Measurements from ENCODE around the gene RERE. TPM values are rescaled to one million over a fixed set of nuclear protein-coding genes. Genes with fewer than 3 reads are reported as not detected.

The RERE gene
- total RNA-seq, 1 experiment from 2014 or later, result 40.6 TPM

- Histone ChIP-seq H3K4me1 (ENCODE audit: control insufficient read depth in 1 of 2, insufficient read depth in 2 of 2, low read length in 2 of 2) (peaks cover 3 to 14% of the 10 kb centered on the region in 2 experiments; a peak in 3 of 4 replicates), H3K27ac (ENCODE audit: low read depth, low read length) (no peak overlapping the region), H3K4me3 (replicated peaks in 1 of 2; ENCODE audit: low read depth in 1 of 2, low read length in 2 of 2) (no peak overlapping the region), H3K9me2 (ENCODE audit: insufficient read depth) (no peaks in the 10 kb centered on the region), H3K9ac (ENCODE audit: low read length) (no peak overlapping the region), H3K4me2 (ENCODE audit: low read length) (no peak overlapping the region), H4K20me1 (ENCODE audit: insufficient read depth) (no peaks in the 10 kb centered on the region), H3K9me3 (ENCODE audit: control insufficient read depth in 1 of 2, insufficient read depth in 1 of 2, low read depth in 1 of 2, low read length in 2 of 2) (no peaks in the 10 kb centered on the region), H2AFZ (ENCODE audit: low read depth, low read length, poor library complexity, severe bottlenecking) (no peak overlapping the region), H3K79me2 (ENCODE audit: insufficient read depth, low read length) (peaks cover 66% of the 10 kb centered on the region), H3K27me3 (ENCODE audit: insufficient read depth, low read length) (no peaks in the 10 kb centered on the region), H3K36me3 (ENCODE audit: control insufficient read depth in 1 of 2, insufficient read depth in 2 of 2, low read length in 2 of 2) (no peaks in the 10 kb centered on the region)
- CTCF ChIA-PET, result no interaction called here
- intact Hi-C loops (cut with micrococcal nuclease), result no loop called here
- no TSS peak for BruUV-seq (replicated peaks)
- ATAC-seq (no peak), DNase-seq (ENCODE audit: low read depth, low spot score) (no peak)
- RAD21 ChIA-PET (ENCODE audit: low non-redundant PET in 1 of 2, low total read pairs in 2 of 2, uncharacterized antibody in 2 of 2, unreplicated experiment in 2 of 2), result no interaction called here
- no peak for TF ChIP-seq EGR1 (IDR thresholded peaks at IDR 0.05; ENCODE audit: low read depth)
- TF ChIP-seq ZFX (IDR thresholded peaks at IDR 0.05), result no peak
- no peak for TF ChIP-seq MAX (IDR thresholded peaks at IDR 0.05)
- TF ChIP-seq POLR2AphosphoS5 (IDR thresholded peaks at IDR 0.05; ENCODE audit: low read depth, low read length), result no peak
- no peak for TF ChIP-seq JUND (IDR thresholded peaks at IDR 0.05)
- no peak for TF ChIP-seq YY1 (IDR thresholded peaks at IDR 0.05; ENCODE audit: extremely low read depth, insufficient replicate concordance, low read depth, low read length)
- TF ChIP-seq REST (IDR thresholded peaks at IDR 0.05; ENCODE audit: low read depth), result no peak
- no peak for TF ChIP-seq POLR2A (IDR thresholded peaks at IDR 0.05; ENCODE audit: borderline replicate concordance, extremely low read depth, insufficient read depth, insufficient read length)
- TF ChIP-seq SIN3A (IDR thresholded peaks at IDR 0.05; ENCODE audit: low read depth), result no peak
- TF ChIP-seq RAD21 (IDR thresholded peaks at IDR 0.05; ENCODE audit: low read depth), result no peak
- TF ChIP-seq EZH2phosphoT487 (IDR thresholded peaks at IDR 0.05; ENCODE audit: borderline replicate concordance), result no peak
- no peak for TF ChIP-seq ATF3 (IDR thresholded peaks at IDR 0.05)
- TF ChIP-seq CEBPB (IDR thresholded peaks at IDR 0.05; ENCODE audit: low read depth), result no peak
- TF ChIP-seq TCF7L2 (IDR thresholded peaks at IDR 0.05; ENCODE audit: borderline replicate concordance, extremely low read depth, insufficient read depth, insufficient read length), result no peak
- TF ChIP-seq CBX3 (IDR thresholded peaks at IDR 0.05; ENCODE audit: low read depth), result no peak
- POLR2A ChIA-PET, result interaction anchor here (1.0 kb wide), 1 partner anchor 10 kb away, joined by 3 read pairs; no protein-coding TSS in a partner anchor
Measured at GRCh38 chr1:8810987-8811386, 6.5 kb downstream of the RERE start.
